Prostate gland (tissue), 2 donors: ENCODE results near the gene FOLR1.

Experiments
- CTCF ChIP-seq, 4 experiments: fragments of 200-600 bp in 2 of 4; fragments of 450-650 bp in 2 of 4; sonication (generic) in 2 of 4; IDR thresholded peaks; 1 replicate in 3 of 4; 2 replicates in 1 of 4; pipeline ENCODE4 v1.5.1; 2016 to 2019; ENCODE audit warnings: antibody characterized with exemption in 4 of 4, mild to moderate bottlenecking in 2 of 4, moderate library complexity in 2 of 4
- POLR2AphosphoS5 ChIP-seq: sonication (generic); formaldehyde crosslinking; IDR thresholded peaks from one replicate; pipeline ENCODE4 v1.6.1; 2017; ENCODE audit warnings: antibody characterized with exemption

- TF ChIP-seq POLR2AphosphoS5 (no peak), CTCF (IDR thresholded peaks at IDR 0.05) (no peak)
These were observed 42.0 kb downstream of the FOLR1 start for GRCh38 chr11:72233773-72234513.
